Measurements from ENCODE around the gene NR5A2.

The NR5A2 gene

DNA sequence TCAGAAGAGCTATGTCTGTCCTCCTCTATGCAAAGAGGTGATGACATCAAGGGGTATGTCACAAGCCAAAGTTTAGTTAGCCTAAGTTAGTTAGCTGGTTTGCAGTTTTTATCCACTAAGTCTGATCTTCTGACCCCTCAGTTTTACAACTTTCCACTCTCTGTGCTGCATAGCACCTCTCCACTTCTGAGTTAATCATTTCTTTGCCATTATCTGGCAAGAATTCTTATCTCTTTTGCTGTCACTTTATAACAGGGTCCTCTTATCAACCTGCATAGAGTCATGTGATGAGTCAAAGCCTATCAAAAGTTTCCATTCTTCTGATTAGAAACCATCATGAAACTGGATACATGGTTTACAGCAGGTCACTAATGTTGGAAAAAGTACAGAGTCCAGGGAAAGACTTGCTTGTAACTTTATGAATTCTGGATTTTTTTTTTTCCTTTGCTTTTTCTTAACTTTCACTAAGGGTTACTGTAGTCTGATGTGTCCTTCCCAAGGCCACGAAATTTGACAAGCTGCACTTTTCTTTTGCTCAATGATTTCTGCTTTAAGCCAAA lies at the start of gene NR5A2:
TSS of gene NR5A2 (plus strand) at position 447 of the 560 bp plus-strand sequence. CDS start 138 bp downstream, outside the sequence.
- TF ChIP-seq, protein P1, sequence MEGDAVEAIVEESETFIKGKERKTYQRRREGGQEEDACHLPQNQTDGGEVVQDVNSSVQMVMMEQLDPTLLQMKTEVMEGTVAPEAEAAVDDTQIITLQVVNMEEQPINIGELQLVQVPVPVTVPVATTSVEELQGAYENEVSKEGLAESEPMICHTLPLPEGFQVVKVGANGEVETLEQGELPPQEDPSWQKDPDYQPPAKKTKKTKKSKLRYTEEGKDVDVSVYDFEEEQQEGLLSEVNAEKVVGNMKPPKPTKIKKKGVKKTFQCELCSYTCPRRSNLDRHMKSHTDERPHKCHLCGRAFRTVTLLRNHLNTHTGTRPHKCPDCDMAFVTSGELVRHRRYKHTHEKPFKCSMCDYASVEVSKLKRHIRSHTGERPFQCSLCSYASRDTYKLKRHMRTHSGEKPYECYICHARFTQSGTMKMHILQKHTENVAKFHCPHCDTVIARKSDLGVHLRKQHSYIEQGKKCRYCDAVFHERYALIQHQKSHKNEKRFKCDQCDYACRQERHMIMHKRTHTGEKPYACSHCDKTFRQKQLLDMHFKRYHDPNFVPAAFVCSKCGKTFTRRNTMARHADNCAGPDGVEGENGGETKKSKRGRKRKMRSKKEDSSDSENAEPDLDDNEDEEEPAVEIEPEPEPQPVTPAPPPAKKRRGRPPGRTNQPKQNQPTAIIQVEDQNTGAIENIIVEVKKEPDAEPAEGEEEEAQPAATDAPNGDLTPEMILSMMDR (IDR thresholded peaks at IDR 0.05; ENCODE audit: low read depth, low read length), result no peak
- no peak within 1 kb of the TSS for H3K4me3 ChIP-seq (ENCODE audit: low read depth, low read length)

- TF ChIP-seq, protein P1 (IDR thresholded peaks at IDR 0.05; ENCODE audit: low read depth, low read length), result no peak
- no peak overlapping the region for H3K4me3 ChIP-seq (ENCODE audit: low read depth, low read length)
Measured at GRCh38 chr1:199978408-199978940, 49.0 kb upstream of the NR5A2 start.

DNA sequence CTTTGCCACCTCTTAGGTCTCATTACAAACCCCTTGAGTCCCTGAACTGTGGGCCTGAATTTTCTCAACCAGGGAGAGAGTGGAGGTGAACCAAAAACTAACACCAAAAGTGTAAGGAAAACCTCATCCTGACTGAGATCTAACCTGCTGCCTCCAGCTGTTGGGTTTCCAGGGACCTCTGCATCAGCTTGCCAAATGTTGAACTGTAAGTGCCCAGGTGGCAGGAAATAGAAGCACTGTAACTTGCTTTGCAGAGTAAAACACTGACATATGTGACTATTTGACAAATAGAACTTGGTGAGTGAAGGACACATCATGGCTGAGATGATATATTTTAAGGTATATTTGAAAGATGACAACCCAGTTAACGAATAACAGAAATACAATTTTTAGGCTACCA lies 48.4 kb upstream of the NR5A2 start:
- H3K4me3 ChIP-seq (ENCODE audit: low read depth, low read length), result no peak overlapping the region
- TF ChIP-seq, protein P1 (IDR thresholded peaks at IDR 0.05; ENCODE audit: low read depth, low read length), result no peak

DNA sequence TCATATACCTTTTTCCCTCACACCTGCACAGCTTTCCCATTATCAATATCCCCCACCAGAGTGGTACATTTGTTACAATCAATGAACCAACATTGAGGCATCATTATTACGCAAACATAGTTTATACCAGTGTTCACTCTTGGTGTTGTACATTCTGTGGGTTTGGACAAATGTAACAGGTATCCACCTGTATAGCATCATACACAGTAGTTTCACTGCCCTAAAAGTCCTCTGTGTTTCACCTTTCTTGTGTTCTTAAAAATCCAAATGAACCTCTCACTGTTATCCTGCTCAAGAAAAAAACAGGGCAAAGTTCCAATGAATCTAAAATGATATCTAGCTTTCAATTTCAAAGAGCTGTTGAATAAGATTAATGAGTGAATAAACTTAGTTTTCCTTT lies 45.9 kb upstream of the NR5A2 start:
- H3K4me3 ChIP-seq (ENCODE audit: low read depth, low read length), result no peak overlapping the region
- TF ChIP-seq, protein P1 (IDR thresholded peaks at IDR 0.05; ENCODE audit: low read depth, low read length), result no peak

DNA sequence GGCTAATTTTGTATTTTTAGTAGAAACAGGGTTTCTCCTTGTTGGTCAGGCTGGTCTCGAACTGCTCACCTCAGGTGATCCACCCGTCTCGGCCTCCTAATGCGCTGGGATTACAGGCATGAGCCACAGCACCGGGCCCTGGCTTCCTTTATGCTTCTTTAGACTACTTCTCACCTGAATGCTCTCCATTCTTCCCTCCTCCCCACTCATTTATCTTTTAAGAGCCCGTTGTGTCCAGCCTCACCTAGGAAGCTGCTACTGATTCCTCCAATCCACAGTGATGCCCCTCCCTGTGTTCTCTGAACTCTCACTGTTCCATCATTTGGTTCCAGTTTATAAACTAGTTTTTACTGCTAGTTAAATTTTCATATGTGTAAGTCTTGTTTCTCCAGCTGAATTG lies 44.9 kb upstream of the NR5A2 start:
- H3K4me3 ChIP-seq (ENCODE audit: low read depth, low read length), result no peak overlapping the region
- TF ChIP-seq, protein P1 (IDR thresholded peaks at IDR 0.05; ENCODE audit: low read depth, low read length), result no peak

GRCh38 chr1:199983531-199983930 lies 44.0 kb upstream of the NR5A2 start:
- H3K4me3 ChIP-seq (ENCODE audit: low read depth, low read length), result no peak overlapping the region
- TF ChIP-seq, protein P1 (IDR thresholded peaks at IDR 0.05; ENCODE audit: low read depth, low read length), result no peak

GRCh38 chr1:199995096-199995685 lies 32.3 kb upstream of the NR5A2 start:
- TF ChIP-seq, protein P1 (IDR thresholded peaks at IDR 0.05; ENCODE audit: low read depth, low read length), result no peak
- H3K4me3 ChIP-seq (ENCODE audit: low read depth, low read length), result no peak overlapping the region
